K562 (cell line): ENCODE data around the gene SERPIND1. TPM values are rescaled to one million over a fixed set of nuclear protein-coding genes. Genes with fewer than 3 reads are reported as not detected.

Experiments used
- ADNP ChIP-seq: fragments of 200-800 bp; sonication (Bioruptor generic); IDR thresholded peaks from 2 replicates; pipeline ENCODE4 v1.6.1; 2016; ENCODE audit warnings: missing genetic modification characterization, missing compliant biosample characterization
- ARID1B ChIP-seq: fragments of 450-650 bp; IDR thresholded peaks from 2 replicates; pipeline ENCODE4 v1.6.1; 2016; ENCODE audit warnings: antibody characterized with exemption, mild to moderate bottlenecking, inconsistent platforms
- E4F1 ChIP-seq: fragments of 250-450 bp; sonication (Bioruptor Pico); IDR thresholded peaks from 2 replicates; pipeline ENCODE4 v1.5.0; 2021; ENCODE audit warnings: mild to moderate bottlenecking, borderline replicate concordance
- ETS2 ChIP-seq: IDR thresholded peaks from 2 replicates; pipeline ENCODE4 v1.6.1; 2016; ENCODE audit warnings: borderline replicate concordance, missing genetic modification characterization, mild to moderate bottlenecking, moderate library complexity, missing compliant biosample characterization; ENCODE audit not compliant: poor library complexity, severe bottlenecking
- FOS ChIP-seq: IDR thresholded peaks from 3 replicates; pipeline ENCODE4 v1.6.1; 2011; ENCODE audit not compliant: insufficient read length; ENCODE audit errors: extremely low read depth
- HDAC3 ChIP-seq: fragments of 450-650 bp; IDR thresholded peaks from 2 replicates; pipeline ENCODE4 v1.6.1; 2018; ENCODE audit warnings: borderline replicate concordance, mild to moderate bottlenecking, moderate library complexity; ENCODE audit not compliant: partially characterized antibody
- HDAC6 ChIP-seq: IDR thresholded peaks from 2 replicates; pipeline ENCODE4 v1.6.1; 2012; ENCODE audit warnings: low read depth, mild to moderate bottlenecking, control low read depth, inconsistent platforms, low read length, moderate library complexity
- HDAC8 ChIP-seq: fragments of 450-650 bp; IDR thresholded peaks from 2 replicates; pipeline ENCODE4 v1.6.1; 2016; ENCODE audit warnings: mild to moderate bottlenecking, missing genetic modification characterization, moderate library complexity, missing compliant biosample characterization
- HMG20B ChIP-seq: fragments of 250-450 bp; sonication (Bioruptor Pico); IDR thresholded peaks from 2 replicates; pipeline ENCODE4 v1.5.0; 2021; ENCODE audit warnings: mild to moderate bottlenecking
- KLF6 ChIP-seq: fragments of 250-450 bp; sonication (Bioruptor Pico); IDR thresholded peaks from 2 replicates; pipeline ENCODE4 v1.4.0; 2020; ENCODE audit warnings: mild to moderate bottlenecking, moderate library complexity, borderline replicate concordance
- MBD1 ChIP-seq: fragments of 250-450 bp; sonication (Bioruptor Pico); IDR thresholded peaks from 2 replicates; pipeline ENCODE4 v1.8.0; 2022; ENCODE audit warnings: inconsistent platforms
- MTA3 ChIP-seq: fragments of 450-650 bp; formaldehyde crosslinking; IDR thresholded peaks from 2 replicates; pipeline ENCODE4 v1.6.1; 2017; ENCODE audit warnings: mild to moderate bottlenecking, borderline replicate concordance
- PCBP1 ChIP-seq: fragments of 200-400 bp; formaldehyde crosslinking; IDR thresholded peaks from 2 replicates; pipeline ENCODE4 v1.6.1; 2018; ENCODE audit warnings: mild to moderate bottlenecking, low read depth, low read length; ENCODE audit not compliant: poor library complexity, severe bottlenecking
- PCBP2 ChIP-seq: fragments of 200-400 bp; formaldehyde crosslinking; IDR thresholded peaks from 2 replicates; pipeline ENCODE4 v1.6.1; 2018; ENCODE audit warnings: low read length, low read depth, mild to moderate bottlenecking, moderate library complexity; ENCODE audit not compliant: poor library complexity, severe bottlenecking
- PHB ChIP-seq: fragments of 250-450 bp; sonication (Bioruptor Pico); IDR thresholded peaks from 2 replicates; pipeline ENCODE4 v1.5.0; 2021
- PYGO2 ChIP-seq: fragments of 450-650 bp; IDR thresholded peaks from 2 replicates; pipeline ENCODE4 v1.6.1; 2016; ENCODE audit warnings: mild to moderate bottlenecking, missing genetic modification characterization, moderate library complexity, missing compliant biosample characterization
- SMARCC2 ChIP-seq: fragments of 450-650 bp; IDR thresholded peaks from 2 replicates; pipeline ENCODE4 v1.6.1; 2017; ENCODE audit warnings: antibody characterized with exemption, moderate library complexity, mild to moderate bottlenecking, low read depth
- STAG1 ChIP-seq: sonication (generic); formaldehyde crosslinking; IDR thresholded peaks from 2 replicates; pipeline ENCODE4 v1.5.0; 2020; ENCODE audit warnings: missing genetic modification reagents, borderline replicate concordance
- ZNF143 ChIP-seq: sonication (generic); formaldehyde crosslinking; IDR thresholded peaks from 2 replicates; pipeline ENCODE4 v1.9.0; 2022; ENCODE audit warnings: mild to moderate bottlenecking, missing genetic modification reagents
- ZNF583 ChIP-seq: fragments of 250-450 bp; sonication (Bioruptor Pico); IDR thresholded peaks from 2 replicates; pipeline ENCODE4 v1.4.0; 2020
- polyA plus RNA-seq, 8 experiments: library from polyadenylated mRNA; depleted of rRNA in 4 of 8; stranded (reverse) in 5 of 8; unstranded in 3 of 8; fragments of >200 nt; fragmentation: Nextera tagmentation in 2 of 8; fragmentation: Illumina TruSeq in 1 of 8; extraction: Ambion mirVana in 2 of 8; extraction: Trizol in 1 of 8; gene quantifications; 2 replicates each; pipeline versions ENCODE4 v1.2.1 to v1.2.3, GENCODE V29; 2011 to 2014; ENCODE audit warnings: inconsistent platforms in 1 of 8, missing spikeins in 1 of 8
- total RNA-seq, 7 experiments: library from RNA; depleted of rRNA in 6 of 7; stranded (reverse); fragments of >200 nt in 6 of 7; fragmentation: Illumina TruSeq in 2 of 7; extraction: Trizol in 2 of 7; gene quantifications; 2 replicates each; pipeline versions ENCODE4 v1.2.1 to v1.2.3, GENCODE V29; 2011 to 2021; ENCODE audit warnings: low replicate concordance in 1 of 7
- TF ChIP-seq, protein P1 (sequence below): sonication (generic); formaldehyde crosslinking; IDR thresholded peaks from 2 replicates; pipeline ENCODE4 v1.4.0; 2020; ENCODE audit warnings: mild to moderate bottlenecking, missing genetic modification reagents
- TF ChIP-seq, protein P2 (sequence below): IDR thresholded peaks from 3 replicates; pipeline ENCODE4 v1.6.1; 2011; ENCODE audit warnings: borderline replicate concordance, mild to moderate bottlenecking; ENCODE audit not compliant: insufficient read length, insufficient read depth

The SERPIND1 gene
- total and polyA plus RNA-seq, 9 of the 15 experiments (the other 6 are each of a cell fraction or from before 2014, with no cell fraction given): 0.04 to 0.11 (median 0.09) TPM; not detected in 6

DNA sequence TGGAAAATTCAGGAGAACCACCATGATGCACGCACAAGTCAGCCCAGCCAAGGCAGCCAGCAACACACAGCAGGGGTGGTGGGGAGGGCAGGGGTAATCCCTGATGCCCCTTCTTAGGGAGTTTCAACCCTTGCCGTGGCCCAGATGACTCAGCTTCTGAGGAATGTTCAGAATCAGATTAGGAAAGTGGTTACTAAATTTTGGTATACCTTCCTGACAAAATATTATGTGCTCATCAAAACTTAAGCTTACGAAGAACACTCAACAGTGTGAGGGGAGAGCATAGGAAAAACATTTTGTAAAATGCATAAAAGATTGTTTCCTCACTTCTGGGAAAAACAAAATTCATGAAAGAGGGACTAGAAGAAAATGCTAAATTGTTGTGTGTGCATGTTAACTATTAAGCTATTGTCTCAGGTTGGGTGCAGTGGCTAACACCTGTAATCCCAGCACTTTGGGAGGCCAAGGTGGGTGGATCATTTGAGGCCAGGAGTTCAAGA is 32.1 kb downstream of the SERPIND1 start (continued):
- no peak for TF ChIP-seq E4F1 (CRISPR knock-in tag)
- no peak for TF ChIP-seq ZNF143
- TF ChIP-seq SMARCC2: peak; percentile 76; the same call in 1 of the 2 replicates
- TF ChIP-seq MBD1: peak; percentile 58; the same call in 1 of the 2 replicates
- TF ChIP-seq HDAC8: no peak
- TF ChIP-seq MTA3: no peak
- TF ChIP-seq, protein P1, sequence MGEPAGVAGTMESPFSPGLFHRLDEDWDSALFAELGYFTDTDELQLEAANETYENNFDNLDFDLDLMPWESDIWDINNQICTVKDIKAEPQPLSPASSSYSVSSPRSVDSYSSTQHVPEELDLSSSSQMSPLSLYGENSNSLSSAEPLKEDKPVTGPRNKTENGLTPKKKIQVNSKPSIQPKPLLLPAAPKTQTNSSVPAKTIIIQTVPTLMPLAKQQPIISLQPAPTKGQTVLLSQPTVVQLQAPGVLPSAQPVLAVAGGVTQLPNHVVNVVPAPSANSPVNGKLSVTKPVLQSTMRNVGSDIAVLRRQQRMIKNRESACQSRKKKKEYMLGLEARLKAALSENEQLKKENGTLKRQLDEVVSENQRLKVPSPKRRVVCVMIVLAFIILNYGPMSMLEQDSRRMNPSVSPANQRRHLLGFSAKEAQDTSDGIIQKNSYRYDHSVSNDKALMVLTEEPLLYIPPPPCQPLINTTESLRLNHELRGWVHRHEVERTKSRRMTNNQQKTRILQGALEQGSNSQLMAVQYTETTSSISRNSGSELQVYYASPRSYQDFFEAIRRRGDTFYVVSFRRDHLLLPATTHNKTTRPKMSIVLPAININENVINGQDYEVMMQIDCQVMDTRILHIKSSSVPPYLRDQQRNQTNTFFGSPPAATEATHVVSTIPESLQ (CRISPR knock-in tag): no peak
- TF ChIP-seq ZNF583 (CRISPR knock-in tag): no peak
- no peak for TF ChIP-seq PCBP1
- TF ChIP-seq FOS: peak; percentile 44
- TF ChIP-seq STAG1 (CRISPR knock-in tag): no peak
- TF ChIP-seq KLF6 (CRISPR knock-in tag): no peak
- no peak for TF ChIP-seq PYGO2 (tag)
- no peak for TF ChIP-seq ADNP
- TF ChIP-seq HDAC6: no peak
- no peak for TF ChIP-seq ETS2
- TF ChIP-seq ARID1B: peak; percentile 79
- no peak for TF ChIP-seq PCBP2
- no peak for TF ChIP-seq PHB (CRISPR knock-in tag)
- TF ChIP-seq HMG20B (CRISPR knock-in tag): 0 out of 2 replicates have a peak, but pooled peaks have one; percentile 35
- TF ChIP-seq, protein P2, sequence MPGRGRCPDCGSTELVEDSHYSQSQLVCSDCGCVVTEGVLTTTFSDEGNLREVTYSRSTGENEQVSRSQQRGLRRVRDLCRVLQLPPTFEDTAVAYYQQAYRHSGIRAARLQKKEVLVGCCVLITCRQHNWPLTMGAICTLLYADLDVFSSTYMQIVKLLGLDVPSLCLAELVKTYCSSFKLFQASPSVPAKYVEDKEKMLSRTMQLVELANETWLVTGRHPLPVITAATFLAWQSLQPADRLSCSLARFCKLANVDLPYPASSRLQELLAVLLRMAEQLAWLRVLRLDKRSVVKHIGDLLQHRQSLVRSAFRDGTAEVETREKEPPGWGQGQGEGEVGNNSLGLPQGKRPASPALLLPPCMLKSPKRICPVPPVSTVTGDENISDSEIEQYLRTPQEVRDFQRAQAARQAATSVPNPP: no peak
- no peak for TF ChIP-seq HDAC3
